GM18951 (cell line): Measurements from ENCODE around the gene KYNU.
"Not testable (repeated sequence)": the region's sequence is repeated elsewhere in the genome, so short reads cannot be mapped to it uniquely, and the experiment has no call there.

Source experiments
- POLR2A ChIP-seq: IDR thresholded peaks from 4 replicates; pipeline ENCODE4 v1.6.1; 2011; ENCODE audit warnings: mild to moderate bottlenecking; ENCODE audit not compliant: insufficient read length, insufficient read depth; ENCODE audit errors: extremely low read depth
- in situ Hi-C: fragments of 300-500 bp; cut with MboI; formaldehyde crosslinking; loops from one replicate; pipeline ENCODE4 v1.12.0; 2022; ENCODE audit warnings: low sequenced_read_pairs, mixed read lengths, inconsistent platforms; ENCODE audit not compliant: unreplicated experiment

KYNU gene

DNA sequence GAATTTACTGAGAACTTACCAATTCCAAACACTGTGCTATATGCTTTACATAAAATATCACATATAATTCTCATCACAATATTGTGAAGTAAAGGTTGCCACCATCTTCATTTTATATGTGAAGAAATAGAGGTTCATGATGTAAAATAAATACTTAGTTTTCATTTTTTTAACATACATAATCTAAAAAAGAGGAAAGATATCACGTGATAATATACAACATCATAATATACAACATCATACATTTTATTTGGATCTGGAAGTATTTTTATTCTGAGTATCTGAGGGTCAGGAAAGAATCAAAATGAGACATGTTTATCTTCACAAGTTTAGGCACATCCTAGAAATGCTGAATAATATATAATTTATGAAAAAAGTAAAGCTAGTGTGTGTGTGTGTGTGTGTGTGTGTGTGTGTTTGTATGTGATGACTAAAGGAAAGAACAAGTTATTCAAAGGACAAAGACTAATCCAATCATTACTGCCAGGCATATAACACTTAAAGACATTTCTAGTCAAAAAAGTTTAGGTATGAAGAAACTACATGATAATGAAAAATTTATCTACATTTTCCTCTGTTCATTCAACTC, 186.2 kb downstream of the KYNU start:
- in situ Hi-C loops = no loop called here
- TF ChIP-seq POLR2A = no peak

DNA sequence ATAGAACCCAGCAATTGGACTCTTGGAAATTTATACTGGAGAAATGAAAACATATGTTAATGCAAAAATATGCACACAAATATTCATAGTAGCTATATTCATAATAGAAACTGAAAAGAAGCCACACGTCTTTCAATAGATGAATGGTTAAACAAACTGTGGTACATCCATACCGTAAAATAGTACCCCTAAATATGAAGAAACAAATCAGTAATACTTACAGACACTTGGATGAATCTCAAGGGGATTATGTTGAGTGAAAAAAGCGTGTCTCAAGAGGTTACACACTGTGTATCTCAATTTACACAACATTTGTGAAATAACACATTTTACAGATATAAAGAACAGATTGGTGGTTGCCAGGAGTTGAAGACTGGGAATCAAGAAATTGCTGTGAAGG, 190.6 kb downstream of the KYNU start:
- in situ Hi-C loops = no loop called here

GRCh38 chr2:143068509-143068908, 191.0 kb downstream of the KYNU start:
- TF ChIP-seq POLR2A = no peak
- in situ Hi-C loops = no loop called here

More for the DNA sequence above, 190.6 kb downstream of the KYNU start:
- TF ChIP-seq POLR2A = no peak

DNA sequence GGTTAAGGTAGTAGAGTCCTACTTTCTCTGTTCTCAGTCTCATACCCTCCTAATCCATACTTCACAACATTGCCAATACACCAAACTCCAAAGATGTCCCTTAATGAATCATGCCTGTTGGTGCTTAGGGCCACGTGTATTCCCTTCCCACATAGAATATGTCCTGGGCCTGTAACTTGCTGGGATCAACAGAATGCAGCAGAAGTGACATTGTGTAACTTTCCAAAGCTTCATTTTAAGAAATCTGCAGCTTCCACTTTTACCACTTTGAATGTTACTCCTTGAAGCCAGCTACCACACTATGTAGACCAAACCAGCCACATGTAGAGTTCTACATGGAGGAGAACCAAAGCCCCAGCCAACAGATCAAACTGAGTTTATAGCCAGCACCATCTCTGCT, 193.2 kb downstream of the KYNU start:
- TF ChIP-seq POLR2A = no peak
- in situ Hi-C loops = no loop called here

- TF ChIP-seq POLR2A = no peak
- in situ Hi-C loops = no loop called here
Observed at GRCh38 chr2:143071185-143071876, 193.9 kb downstream of the KYNU start.

GRCh38 chr2:143074913-143075312, 197.4 kb downstream of the KYNU start:
- in situ Hi-C loops = not testable (repeated sequence)

GRCh38 chr2:143075711-143076110, 198.2 kb downstream of the KYNU start:
- in situ Hi-C loops = no loop called here
- TF ChIP-seq POLR2A = no peak

- no peak for TF ChIP-seq POLR2A
- in situ Hi-C loops = no loop called here
Observed at GRCh38 chr2:143078104-143078503, 200.6 kb downstream of the KYNU start.

DNA sequence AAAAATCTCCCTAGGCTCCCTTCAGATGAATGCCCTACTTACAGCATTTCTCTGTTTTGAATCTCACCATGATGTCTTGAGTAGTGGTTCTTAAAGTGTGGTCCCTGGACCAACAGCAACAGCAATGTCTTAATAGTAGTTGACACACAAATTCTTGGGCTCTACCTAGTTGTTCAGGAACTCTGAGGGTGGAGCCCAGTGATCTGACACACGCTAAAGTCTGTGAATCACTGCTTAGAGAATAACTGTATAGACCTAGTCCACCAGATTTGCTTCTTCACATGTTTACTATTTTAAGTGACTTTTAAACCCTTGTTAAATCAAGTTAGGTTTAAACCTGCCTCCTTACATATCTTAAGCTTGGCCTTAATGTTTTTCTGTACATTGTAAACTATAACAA, 204.2 kb downstream of the KYNU start:
- no peak for TF ChIP-seq POLR2A
- in situ Hi-C loops = no loop called here

DNA sequence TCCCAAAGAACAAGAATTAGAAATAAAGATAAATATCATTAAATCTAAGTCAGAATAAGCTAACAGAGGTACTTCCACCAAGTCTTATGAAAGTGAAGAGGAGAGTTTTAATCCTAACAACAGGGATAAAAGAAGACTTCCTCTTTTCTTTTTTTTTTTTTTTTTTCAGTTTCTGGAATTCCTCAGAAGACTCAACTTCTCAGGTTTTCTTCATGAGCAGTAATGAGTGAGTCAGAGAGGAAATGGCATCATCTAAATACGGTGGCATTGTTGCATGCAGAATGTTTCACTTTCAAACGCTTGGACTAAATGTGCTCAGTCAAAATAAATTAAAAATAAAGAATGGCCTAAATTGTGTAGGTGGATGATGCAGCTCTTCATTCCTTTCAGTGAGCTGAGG, 206.2 kb downstream of the KYNU start:
- in situ Hi-C loops = no loop called here
- no peak for TF ChIP-seq POLR2A

- in situ Hi-C loops = no loop called here
- no peak for TF ChIP-seq POLR2A
Observed at GRCh38 chr2:143084462-143084861, 207.0 kb downstream of the KYNU start.

GRCh38 chr2:143085125-143085784, 207.8 kb downstream of the KYNU start:
- in situ Hi-C loops = no loop called here
- TF ChIP-seq POLR2A = no peak

DNA sequence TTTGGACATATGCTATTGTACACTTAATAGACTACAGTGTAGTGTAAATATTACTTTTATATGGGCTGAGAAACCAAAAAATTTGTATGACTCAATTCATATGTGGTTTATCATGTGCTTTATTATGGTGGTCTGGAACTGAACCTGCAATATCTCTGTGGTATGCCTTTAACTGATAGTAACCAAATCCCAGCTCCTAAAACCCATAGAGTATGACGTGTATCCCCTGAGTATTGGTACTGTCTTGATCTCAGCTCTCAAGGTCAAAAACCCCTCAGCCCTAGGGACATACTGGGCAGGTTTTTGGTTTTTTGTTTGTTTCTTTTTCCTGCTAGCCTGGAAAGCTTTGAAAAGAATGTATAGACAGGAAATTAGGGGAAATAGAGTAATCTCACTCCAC, 209.6 kb downstream of the KYNU start:
- no peak for TF ChIP-seq POLR2A
- in situ Hi-C loops = no loop called here

DNA sequence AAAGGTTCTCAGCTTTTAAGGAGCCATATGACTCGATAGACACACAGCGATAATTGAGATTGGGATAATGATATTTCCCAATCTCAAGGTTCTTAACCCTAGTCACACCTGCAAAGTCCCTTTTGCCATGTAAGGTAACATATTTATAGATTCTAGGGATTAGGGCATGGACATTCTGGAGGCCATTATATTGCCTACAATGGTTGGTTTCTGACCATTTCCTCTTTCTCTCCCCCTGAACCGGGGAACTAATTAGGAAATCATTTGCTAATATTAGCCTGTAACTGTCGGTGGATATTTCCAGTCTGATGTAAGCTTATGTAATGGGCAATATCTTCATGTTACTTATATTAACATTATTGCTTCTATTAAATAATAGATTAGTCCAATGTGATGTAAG, 210.9 kb downstream of the KYNU start:
- no peak for TF ChIP-seq POLR2A
- in situ Hi-C loops = no loop called here

DNA sequence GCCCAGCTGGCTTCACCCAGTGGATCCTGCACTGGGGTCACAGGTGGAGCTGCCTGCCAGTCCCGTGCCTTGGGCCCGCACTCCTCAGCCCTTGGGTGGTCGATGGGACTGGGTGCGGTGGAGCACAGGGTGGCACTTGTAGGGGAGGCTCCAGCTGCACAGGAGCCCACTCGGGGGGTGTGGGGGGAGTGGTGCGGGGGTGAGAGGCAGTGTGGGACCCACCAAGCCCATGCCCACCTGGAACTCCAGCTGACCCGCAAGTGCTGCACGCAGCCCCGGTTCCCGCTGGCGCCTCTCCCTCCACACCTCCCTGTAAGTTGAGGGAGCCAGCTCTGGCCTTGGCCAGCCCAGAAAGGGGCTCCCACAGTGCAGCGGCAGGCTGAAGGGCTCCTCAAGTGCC, 212.1 kb downstream of the KYNU start:
- in situ Hi-C loops = not testable (repeated sequence)
